KMS-11 (cell line): ENCODE data around the gene MRPL42.

Experiments used
- H2AFZ ChIP-seq: fragments of 200-600 bp; sonication (generic); 2 replicates; pipeline ENCODE4 v1.6.1; 2016; ENCODE audit warnings: antibody characterized with exemption, mixed run types, low read depth
- H3K27ac ChIP-seq: fragments of 200-600 bp; sonication (generic); 2 replicates; pipeline ENCODE4 v1.6.1; 2016; ENCODE audit warnings: mild to moderate bottlenecking, mixed run types
- H3K27me3 ChIP-seq: fragments of 200-600 bp; sonication (generic); 2 replicates; pipeline ENCODE4 v1.6.1; 2017; ENCODE audit warnings: mild to moderate bottlenecking, low read depth, mixed run types, moderate library complexity; ENCODE audit not compliant: insufficient read depth
- H3K36me3 ChIP-seq: fragments of 200-600 bp; sonication (generic); 2 replicates; pipeline ENCODE4 v1.6.1; 2017; ENCODE audit warnings: mild to moderate bottlenecking, mixed run types; ENCODE audit not compliant: insufficient read depth
- H3K4me1 ChIP-seq: fragments of 200-600 bp; sonication (generic); 2 replicates; pipeline ENCODE4 v1.6.1; 2016; ENCODE audit warnings: mild to moderate bottlenecking, low read depth, mixed run types; ENCODE audit not compliant: poor library complexity, severe bottlenecking
- H3K4me2 ChIP-seq: fragments of 200-600 bp; sonication (generic); 2 replicates; pipeline ENCODE4 v1.7.0; 2016; ENCODE audit warnings: mild to moderate bottlenecking, mixed run types
- H3K4me3 ChIP-seq: fragments of 200-600 bp; sonication (generic); IDR thresholded peaks from 2 replicates; pipeline ENCODE4 v1.6.1; 2017; ENCODE audit warnings: low read depth, low read length, mixed read lengths; ENCODE audit not compliant: insufficient read depth
- H3K79me2 ChIP-seq: fragments of 200-600 bp; sonication (generic); 2 replicates; pipeline ENCODE4 v1.6.1; 2016; ENCODE audit warnings: low read depth, mixed run types; ENCODE audit not compliant: insufficient read depth
- H3K9ac ChIP-seq: fragments of 200-600 bp; sonication (generic); 2 replicates; pipeline ENCODE4 v1.6.1; 2016; ENCODE audit warnings: mild to moderate bottlenecking, mixed run types
- H4K20me1 ChIP-seq: fragments of 200-600 bp; sonication (generic); 2 replicates; pipeline ENCODE4 v1.6.1; 2016; ENCODE audit warnings: mild to moderate bottlenecking, mixed run types; ENCODE audit not compliant: insufficient read depth
- TF ChIP-seq, protein P1 (sequence below): fragments of 200-600 bp; sonication (generic); conservative IDR thresholded peaks from 2 replicates; pipeline ENCODE4 v1.6.1; 2017; ENCODE audit warnings: low read depth, mild to moderate bottlenecking, antibody characterized with exemption, low read length, moderate library complexity, mixed read lengths

Gene MRPL42

GRCh38 chr12:93443576-93443975 is 23.7 kb upstream of the MRPL42 start:
- peaks cover 22% of the 10 kb centered on the region for H4K20me1 ChIP-seq
- no peak overlapping the region for H3K9ac ChIP-seq
- no peaks in the 10 kb centered on the region for H3K27me3 ChIP-seq
- H3K4me3 ChIP-seq, result no peak overlapping the region
- no peak overlapping the region for H2AFZ ChIP-seq
- no peaks in the 10 kb centered on the region for H3K36me3 ChIP-seq
- peaks cover 26% of the 10 kb centered on the region for H3K4me1 ChIP-seq
- peaks cover 28% of the 10 kb centered on the region for H3K79me2 ChIP-seq
- TF ChIP-seq, protein P1, sequence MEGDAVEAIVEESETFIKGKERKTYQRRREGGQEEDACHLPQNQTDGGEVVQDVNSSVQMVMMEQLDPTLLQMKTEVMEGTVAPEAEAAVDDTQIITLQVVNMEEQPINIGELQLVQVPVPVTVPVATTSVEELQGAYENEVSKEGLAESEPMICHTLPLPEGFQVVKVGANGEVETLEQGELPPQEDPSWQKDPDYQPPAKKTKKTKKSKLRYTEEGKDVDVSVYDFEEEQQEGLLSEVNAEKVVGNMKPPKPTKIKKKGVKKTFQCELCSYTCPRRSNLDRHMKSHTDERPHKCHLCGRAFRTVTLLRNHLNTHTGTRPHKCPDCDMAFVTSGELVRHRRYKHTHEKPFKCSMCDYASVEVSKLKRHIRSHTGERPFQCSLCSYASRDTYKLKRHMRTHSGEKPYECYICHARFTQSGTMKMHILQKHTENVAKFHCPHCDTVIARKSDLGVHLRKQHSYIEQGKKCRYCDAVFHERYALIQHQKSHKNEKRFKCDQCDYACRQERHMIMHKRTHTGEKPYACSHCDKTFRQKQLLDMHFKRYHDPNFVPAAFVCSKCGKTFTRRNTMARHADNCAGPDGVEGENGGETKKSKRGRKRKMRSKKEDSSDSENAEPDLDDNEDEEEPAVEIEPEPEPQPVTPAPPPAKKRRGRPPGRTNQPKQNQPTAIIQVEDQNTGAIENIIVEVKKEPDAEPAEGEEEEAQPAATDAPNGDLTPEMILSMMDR, result no peak
- no peak overlapping the region for H3K27ac ChIP-seq
- no peak overlapping the region for H3K4me2 ChIP-seq

- H3K27ac ChIP-seq, result no peak overlapping the region
- H3K36me3 ChIP-seq, result no peaks in the 10 kb centered on the region
- H3K4me1 ChIP-seq, result peaks cover 2% of the 10 kb centered on the region
- no peaks in the 10 kb centered on the region for H3K27me3 ChIP-seq
- H3K4me3 ChIP-seq, result no peak overlapping the region
- no peaks in the 10 kb centered on the region for H4K20me1 ChIP-seq
- H3K4me2 ChIP-seq, result no peak overlapping the region
- TF ChIP-seq, protein P1, result no peak
- no peaks in the 10 kb centered on the region for H3K79me2 ChIP-seq
- no peak overlapping the region for H2AFZ ChIP-seq
- H3K9ac ChIP-seq, result no peak overlapping the region
Measured at GRCh38 chr12:93447555-93448290, 19.6 kb upstream of the MRPL42 start.

- Histone ChIP-seq H3K79me2 (no peaks in the 10 kb centered on the region), H3K27me3 (no peaks in the 10 kb centered on the region), H3K9ac (no peak overlapping the region), H3K4me3 (no peak overlapping the region), H3K4me2 (no peak overlapping the region), H3K27ac (no peak overlapping the region), H4K20me1 (no peaks in the 10 kb centered on the region), H3K36me3 (no peaks in the 10 kb centered on the region), H2AFZ (no peak overlapping the region), H3K4me1 (no peaks in the 10 kb centered on the region)
- TF ChIP-seq, protein P1, result no peak
Measured at GRCh38 chr12:93448796-93449195, 18.5 kb upstream of the MRPL42 start.

DNA sequence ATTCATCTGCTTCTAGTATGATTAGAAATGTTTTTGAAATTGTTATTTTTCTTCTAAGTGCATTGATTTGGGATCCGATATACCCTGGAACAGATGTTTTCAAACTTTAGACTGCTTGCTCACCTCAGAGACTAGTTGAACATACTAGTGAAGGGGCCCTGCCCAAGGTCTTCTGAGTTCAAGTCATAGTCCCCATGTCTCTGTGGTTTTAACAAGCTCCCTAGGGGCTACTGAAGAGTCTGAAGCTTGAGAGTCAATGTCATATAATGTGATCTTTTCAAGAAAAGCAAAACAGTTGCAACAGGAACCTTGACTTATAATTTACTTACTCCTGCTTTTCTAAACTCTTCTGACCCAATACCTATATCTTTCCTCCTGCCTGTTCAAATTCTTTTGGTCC is 18.0 kb upstream of the MRPL42 start:
- Histone ChIP-seq H3K79me2 (no peaks in the 10 kb centered on the region), H3K27ac (no peak overlapping the region), H3K4me3 (no peak overlapping the region), H3K4me1 (no peaks in the 10 kb centered on the region), H3K9ac (no peak overlapping the region), H2AFZ (no peak overlapping the region), H3K4me2 (no peak overlapping the region), H3K36me3 (no peaks in the 10 kb centered on the region), H3K27me3 (no peaks in the 10 kb centered on the region), H4K20me1 (no peaks in the 10 kb centered on the region)
- TF ChIP-seq, protein P1, result no peak
